H1 (cell line): ENCODE results near the gene GPR68. TPM values are rescaled to one million over a fixed set of nuclear protein-coding genes. Genes with fewer than 3 reads are reported as not detected.
A peak's percentile ranks its signal among the peaks of the same experiment; 100 is the strongest.

Experiments
- CTCF ChIA-PET: fragments of 300-600 bp; sonication (Branson Sonifier 250); formaldehyde crosslinking; loops from one replicate; lab custom pipeline; 2021; ENCODE audit not compliant: partially characterized antibody; lab: Charles Lee
- POLR2A ChIA-PET: fragments of 300-600 bp; sonication (Branson Sonifier 250); formaldehyde crosslinking; loops from one replicate; lab custom pipeline; 2021; ENCODE audit warnings: inconsistent platforms; ENCODE audit not compliant: partially characterized antibody; lab: Charles Lee
- DNase-seq, 2 experiments: peaks; one replicate each; pipeline versions ENCODE4 v3.0.0 to v3.0.0-alpha.2; 2010 to 2022; ENCODE audit warnings: low spot score in 2 of 2, low read depth in 1 of 2, mixed read lengths in 1 of 2
- FAIRE-seq: peaks from 2 replicates; lab custom pipeline; 2011; peaks lifted over from hg19 to GRCh38; lab: Jason Lieb, UNC
- H2AFZ ChIP-seq: 2 replicates; pipeline ENCODE4 v1.8.1; 2012; ENCODE audit warnings: low read length, inconsistent platforms
- H2AK5ac ChIP-seq: 2 replicates; pipeline ENCODE4 v1.6.1; 2013; ENCODE audit warnings: low read depth, low read length
- H2BK120ac ChIP-seq: replicated peaks from 2 replicates; pipeline ENCODE3; 2013; ENCODE audit warnings: low read depth, low read length, inconsistent platforms
- H2BK12ac ChIP-seq: 2 replicates; pipeline ENCODE4 v1.6.1; 2013; ENCODE audit warnings: low read depth, low read length
- H2BK15ac ChIP-seq: 2 replicates; pipeline ENCODE4 v1.6.1; 2013; ENCODE audit warnings: low read length
- H2BK20ac ChIP-seq: 2 replicates; pipeline ENCODE4 v1.6.1; 2013; ENCODE audit warnings: low read length
- H2BK5ac ChIP-seq: 2 replicates; pipeline ENCODE4 v1.6.1; 2013; ENCODE audit warnings: low read depth, low read length
- H3K14ac ChIP-seq: 2 replicates; pipeline ENCODE4 v1.6.1; 2013; ENCODE audit warnings: inconsistent platforms; ENCODE audit not compliant: insufficient read length
- H3K18ac ChIP-seq: 2 replicates; pipeline ENCODE4 v1.6.1; 2013; ENCODE audit warnings: low read length; ENCODE audit errors: extremely low read depth
- H3K23ac ChIP-seq: 2 replicates; pipeline ENCODE4 v1.6.1; 2013; ENCODE audit warnings: inconsistent platforms; ENCODE audit not compliant: insufficient read length
- H3K23me2 ChIP-seq: 2 replicates; pipeline ENCODE4 v1.6.1; 2013; ENCODE audit warnings: low read depth, low read length
- H3K27ac ChIP-seq: 2 replicates; pipeline ENCODE4 v1.6.1; 2011; ENCODE audit warnings: low read depth, low read length, inconsistent platforms
- H3K27me3 ChIP-seq, 4 experiments: replicated peaks in 1 of 4; 1 replicate in 1 of 4; 2 replicates in 3 of 4; pipeline versions ENCODE4 v1.6.1 to v1.8.1; 2011 to 2013; ENCODE audit warnings: low read length in 3 of 4, mild to moderate bottlenecking in 3 of 4, inconsistent platforms in 2 of 4, mixed read lengths in 2 of 4, moderate library complexity in 1 of 4; ENCODE audit not compliant: control insufficient read depth in 3 of 4, insufficient read depth in 3 of 4; ENCODE audit errors: extremely low read depth in 1 of 4
- H3K36me3 ChIP-seq, 4 experiments: 2 replicates each; pipeline versions ENCODE4 v1.6.1 to v1.8.1; 2011 to 2013; ENCODE audit warnings: mild to moderate bottlenecking in 4 of 4, low read length in 3 of 4, moderate library complexity in 2 of 4, control low read depth in 1 of 4, inconsistent platforms in 1 of 4; ENCODE audit not compliant: insufficient read depth in 4 of 4, control insufficient read depth in 2 of 4
- H3K4ac ChIP-seq: replicated peaks from 2 replicates; pipeline ENCODE3; 2013; ENCODE audit warnings: low read length, low read depth, mixed read lengths, inconsistent platforms; ENCODE audit not compliant: insufficient read length
- H3K4me1 ChIP-seq, 4 experiments: replicated peaks in 1 of 4; 1 replicate in 1 of 4; 2 replicates in 3 of 4; pipeline versions ENCODE4 v1.6.1 to v1.8.1; 2011 to 2013; ENCODE audit warnings: low read length in 3 of 4, inconsistent platforms in 2 of 4, mixed read lengths in 1 of 4; ENCODE audit not compliant: insufficient read depth in 4 of 4, control insufficient read depth in 3 of 4
- H3K4me2 ChIP-seq, 2 experiments: 2 replicates each; pipeline versions ENCODE4 v1.6.1 to v1.8.1; 2011 to 2013; ENCODE audit warnings: low read depth in 2 of 2, low read length in 2 of 2, control low read depth in 1 of 2, inconsistent platforms in 1 of 2, mild to moderate bottlenecking in 1 of 2; ENCODE audit not compliant: insufficient read depth in 1 of 2
- H3K4me3 ChIP-seq, 4 experiments: fragments of 200-600, 300-600 bp in 1 of 4; sonication (generic), shearing (Covaris generic), sonication (Bioruptor Twin) in 1 of 4; 2 replicates each; pipeline versions ENCODE4 v1.5.1 to v1.8.1; 2011 to 2016; ENCODE audit warnings: low read length in 4 of 4, low read depth in 3 of 4, control low read depth in 2 of 4, inconsistent platforms in 2 of 4, mild to moderate bottlenecking in 2 of 4, mixed read lengths in 1 of 4, moderate library complexity in 1 of 4; ENCODE audit not compliant: insufficient read depth in 2 of 4; ENCODE audit errors: extremely low read depth in 1 of 4
- H3K56ac ChIP-seq: replicated peaks from 2 replicates; pipeline ENCODE3; 2013; ENCODE audit warnings: low read depth, mild to moderate bottlenecking, mixed read lengths, low read length, inconsistent platforms; ENCODE audit not compliant: insufficient read length
- H3K79me1 ChIP-seq: 2 replicates; pipeline ENCODE4 v1.6.1; 2013; ENCODE audit warnings: low read depth, low read length, control low read depth
- H3K79me2 ChIP-seq, 2 experiments: 2 replicates each; pipeline versions ENCODE4 v1.6.1 to v1.8.1; 2012 to 2013; ENCODE audit warnings: low read length in 2 of 2, mild to moderate bottlenecking in 2 of 2, inconsistent platforms in 1 of 2; ENCODE audit not compliant: insufficient read depth in 2 of 2, control insufficient read depth in 1 of 2
- H3K9ac ChIP-seq, 4 experiments: replicated peaks in 1 of 4; 1 replicate in 1 of 4; 2 replicates in 3 of 4; pipeline versions ENCODE4 v1.6.1 to v1.8.1; 2011 to 2013; ENCODE audit warnings: low read depth in 3 of 4, low read length in 3 of 4, control low read depth in 2 of 4, mild to moderate bottlenecking in 2 of 4, moderate library complexity in 2 of 4, inconsistent platforms in 1 of 4; ENCODE audit errors: extremely low read depth in 1 of 4
- H3K9me3 ChIP-seq, 2 experiments: 2 replicates each; pipeline versions ENCODE4 v1.6.1 to v1.8.1; 2012 to 2013; ENCODE audit warnings: mild to moderate bottlenecking in 2 of 2, moderate library complexity in 2 of 2, control low read depth in 1 of 2, inconsistent platforms in 1 of 2, low read depth in 1 of 2, low read length in 1 of 2, mixed read lengths in 1 of 2; ENCODE audit not compliant: insufficient read depth in 2 of 2
- H4K20me1 ChIP-seq, 2 experiments: replicated peaks in 1 of 2; 2 replicates each; pipeline versions ENCODE3 to v1.8.1; 2011 to 2013; ENCODE audit warnings: inconsistent platforms in 2 of 2, low read length in 2 of 2, mild to moderate bottlenecking in 1 of 2; ENCODE audit not compliant: insufficient read depth in 2 of 2, control insufficient read depth in 1 of 2
- H4K5ac ChIP-seq: 2 replicates; pipeline ENCODE4 v1.6.1; 2013; ENCODE audit warnings: low read length, low read depth, mixed read lengths, inconsistent platforms; ENCODE audit not compliant: insufficient read length
- H4K8ac ChIP-seq: 2 replicates; pipeline ENCODE4 v1.8.0; 2013; ENCODE audit warnings: mild to moderate bottlenecking, moderate library complexity, low read length, inconsistent platforms; ENCODE audit not compliant: insufficient read depth; ENCODE audit errors: extremely low read depth
- H4K91ac ChIP-seq: replicated peaks from 2 replicates; pipeline ENCODE3; 2013; ENCODE audit warnings: low read length, mixed read lengths, inconsistent platforms; ENCODE audit not compliant: insufficient read length
- BACH1 ChIP-seq: IDR thresholded peaks from 2 replicates; pipeline ENCODE4 v1.6.1; 2012; ENCODE audit warnings: low read length, improper control_type of control experiment
- CEBPB ChIP-seq: IDR thresholded peaks from 2 replicates; pipeline ENCODE4 v1.6.1; 2012; ENCODE audit warnings: low read depth, low read length
- EP300 ChIP-seq, 2 experiments: IDR thresholded peaks; 1 replicate in 1 of 2; 2 replicates in 1 of 2; pipeline ENCODE4 v1.6.1; 2011 to 2012; ENCODE audit warnings: low read depth in 2 of 2, low read length in 2 of 2, mild to moderate bottlenecking in 2 of 2, borderline replicate concordance in 1 of 2, inconsistent platforms in 1 of 2, moderate library complexity in 1 of 2
- FOSL1 ChIP-seq: IDR thresholded peaks from 2 replicates; pipeline ENCODE4 v1.6.1; 2011; ENCODE audit warnings: mild to moderate bottlenecking, low read depth, low read length, moderate library complexity; ENCODE audit not compliant: insufficient read depth
- JUN ChIP-seq: IDR thresholded peaks from 2 replicates; pipeline ENCODE4 v1.6.1; 2011; ENCODE audit warnings: low read depth, mild to moderate bottlenecking, improper control_type of control experiment, low read length
- JUND ChIP-seq: IDR thresholded peaks from 2 replicates; pipeline ENCODE4 v1.6.1; 2011; ENCODE audit warnings: mild to moderate bottlenecking, improper control_type of control experiment, low read length
- KDM1A ChIP-seq: fragments of 200-600, 300-600 bp; sonication (generic); IDR thresholded peaks from 2 replicates; pipeline ENCODE4 v1.7.1; 2016; ENCODE audit warnings: mild to moderate bottlenecking, low read length, borderline replicate concordance
- NRF1 ChIP-seq: IDR thresholded peaks from 2 replicates; pipeline ENCODE4 v1.6.1; 2011; ENCODE audit warnings: mild to moderate bottlenecking, low read depth, low read length, improper control_type of control experiment
- POU5F1 ChIP-seq: IDR thresholded peaks from 2 replicates; pipeline ENCODE4 v1.6.1; 2011; ENCODE audit warnings: low read depth, mild to moderate bottlenecking, low read length, moderate library complexity
- RBBP5 ChIP-seq: IDR thresholded peaks from 2 replicates; pipeline ENCODE4 v1.7.1; 2012; ENCODE audit warnings: low read depth, mild to moderate bottlenecking, inconsistent platforms, low read length, moderate library complexity, borderline replicate concordance
- SP1 ChIP-seq: IDR thresholded peaks from 2 replicates; pipeline ENCODE4 v1.6.1; 2011; ENCODE audit warnings: low read depth, low read length
- SUZ12 ChIP-seq: fragments of 200-600 bp; sonication (generic); IDR thresholded peaks from 2 replicates; pipeline ENCODE4 v1.6.1; 2012; ENCODE audit warnings: mild to moderate bottlenecking, inconsistent platforms, low read length, moderate library complexity, mixed read lengths
- TAF7 ChIP-seq: optimal IDR thresholded peaks from 2 replicates; pipeline ENCODE3; 2011; ENCODE audit warnings: low read depth, mild to moderate bottlenecking, inconsistent platforms, low read length, moderate library complexity, borderline replicate concordance
- TBP ChIP-seq: IDR thresholded peaks from 2 replicates; pipeline ENCODE4 v1.6.1; 2011; ENCODE audit warnings: low read depth, low read length, improper control_type of control experiment
- ZNF274 ChIP-seq: IDR thresholded peaks from 2 replicates; pipeline ENCODE4 v1.7.0; 2012; ENCODE audit warnings: low read length, borderline replicate concordance; ENCODE audit errors: extremely low read depth
- WGBS, 2 experiments: shearing (Covaris generic) in 1 of 2; methylation state at CpG; one replicate each; pipeline versions ENCODE4 v1.1.6 to v1.1.7; 2013 to 2015; ENCODE audit warnings: low lambda C conversion rate in 2 of 2, mixed read lengths in 2 of 2, inconsistent platforms in 1 of 2, low coverage in 1 of 2, missing lambda C conversion rate in 1 of 2; ENCODE audit not compliant: insufficient replicate concordance in 2 of 2, insufficient coverage in 1 of 2, insufficient read length in 1 of 2; ENCODE audit errors: extremely low coverage in 1 of 2, missing lambda C conversion rate in 1 of 2; 5-methylcytosine and 5-hydroxymethylcytosine counted together
- polyA plus RNA-seq, 7 experiments: library from polyadenylated mRNA; depleted of rRNA in 3 of 7; stranded (reverse) in 5 of 7; unstranded in 2 of 7; fragments of >200 nt in 5 of 7; fragments of 200-250 nt in 2 of 7; gene quantifications; 1 replicate in 5 of 7; 2 replicates in 1 of 7; 4 replicates in 1 of 7; pipeline versions ENCODE4 v1.2.1 to v1.2.3, GENCODE V29; 2011 to 2013; ENCODE audit warnings: missing spikeins in 2 of 7, mixed read lengths in 2 of 7
- total RNA-seq: library from RNA; stranded (reverse); fragmentation: NEBNext Ultra II Directional; extraction: Animal tissue kit (Norgen Biotek cat#: 25700); gene quantifications from 2 replicates; pipeline ENCODE4 v1.2.1, GENCODE V29; 2021

The GPR68 gene
- total and polyA plus RNA-seq, 2 of the 8 experiments (the other 6 are each of a cell fraction or from before 2014, with no cell fraction given), result 0.22 to 0.76 TPM

GRCh38 chr14:91242635-91243034, 1.9 kb downstream of the GPR68 start:
- DNase-seq (no peak), FAIRE-seq (no peak)
- Histone ChIP-seq H3K4me2 (no peak overlapping the region), H2BK20ac (no peak overlapping the region), H3K27ac (no peak overlapping the region), H3K79me2 (no peaks in the 10 kb centered on the region), H2BK120ac (no peak overlapping the region), H3K4ac (no peak overlapping the region), H3K56ac (no peak overlapping the region), H2AFZ (no peak overlapping the region), H3K23me2 (peaks cover 2% of the 10 kb centered on the region; the same call in 1 of the 2 replicates), H2AK5ac (no peak overlapping the region), H4K20me1 (no peaks in the 10 kb centered on the region), H2BK15ac (0 out of 2 replicates have a peak overlapping the region, but pooled peaks have one; percentile 46), H3K18ac (no peak overlapping the region), H4K91ac (no peak overlapping the region), H3K9me3 (no peaks in the 10 kb centered on the region), H3K4me3 (no peak overlapping the region), H2BK5ac (no peak overlapping the region), H3K4me1 (no peaks in the 10 kb centered on the region; a peak in 3 of 7 replicates), H4K5ac (no peak overlapping the region), H4K8ac (no peak overlapping the region), H3K36me3 (no peaks in the 10 kb centered on the region), H3K27me3 (peaks cover 0 to 2% (median 0%) of the 10 kb centered on the region in 4 experiments; a peak in 1 of 7 replicates), H3K9ac (no peak overlapping the region), H3K79me1 (no peaks in the 10 kb centered on the region), H3K14ac (no peak overlapping the region), H3K23ac (no peak overlapping the region), H2BK12ac (no peak overlapping the region)
- 85% methylated on average over 4 of the region's 4 CpGs; no CpG with 5 or more reads in 1 of the 2 experiments for WGBS, 2 experiments
- ChIA-PET CTCF (interaction anchor here (1.0 to 4.5 kb wide), 5 partner anchors 10 to 66 kb away, joined by 3 to 16 read pairs (median 6); no protein-coding TSS in a partner anchor), POLR2A (interaction anchor here (0.9 kb wide), 1 partner anchor 13 kb away, joined by 4 read pairs; no protein-coding TSS in a partner anchor)
- TF ChIP-seq RBBP5 (no peak), ZNF274 (no peak), TAF7 (no peak), NRF1 (no peak), POU5F1 (no peak), EP300 (IDR thresholded peaks at IDR 0.05; ENCODE audit: borderline replicate concordance in 1 of 2, low read depth in 2 of 2, low read length in 2 of 2) (no peak), TBP (no peak), JUND (no peak), CEBPB (no peak), FOSL1 (no peak), KDM1A (no peak), JUN (no peak), SP1 (no peak), SUZ12 (no peak), BACH1 (no peak)
